ENCODE data around the gene CYP24A1. TPM values are rescaled to one million over a fixed set of nuclear protein-coding genes. Genes with fewer than 3 reads are reported as not detected.

The CYP24A1 gene
- total RNA-seq, 1 experiment from 2014 or later = 1.2 TPM

DNA sequence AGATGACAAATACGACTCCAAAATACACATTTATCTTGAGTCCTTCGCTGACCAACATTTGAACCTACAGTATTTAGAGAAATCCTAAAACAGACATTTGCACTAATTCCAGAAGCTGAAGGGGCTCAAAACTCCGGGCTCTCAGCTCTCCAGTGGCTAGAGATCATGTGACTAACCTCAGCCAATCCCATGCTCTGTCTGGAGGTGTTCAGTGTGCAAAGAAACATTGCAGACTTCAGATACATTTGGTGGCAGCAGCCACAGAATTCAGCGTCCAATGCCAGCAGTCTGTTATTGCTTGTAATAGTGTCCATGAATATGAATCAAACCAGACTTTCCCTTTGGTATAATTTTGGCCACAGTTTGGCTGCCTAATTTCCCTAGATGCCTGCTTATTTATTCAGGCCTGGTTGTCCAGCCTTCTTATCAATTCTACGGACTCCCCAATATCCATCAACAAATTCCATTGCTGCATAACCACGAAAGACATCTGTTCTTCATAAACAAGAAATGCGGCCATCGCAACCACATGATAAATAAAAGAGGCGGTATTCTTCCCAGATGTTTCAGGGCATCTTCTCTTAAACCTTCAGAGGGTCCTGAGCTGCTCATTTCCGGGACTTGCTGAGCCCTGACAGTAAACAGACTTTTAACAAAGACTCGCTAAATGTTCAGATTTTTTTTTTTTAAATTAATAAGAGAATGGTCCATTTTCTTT lies 14.5 kb upstream of the CYP24A1 start:
- no peak overlapping the region for H2AFZ ChIP-seq (ENCODE audit: low read length)
- no peaks in the 10 kb centered on the region for H4K20me1 ChIP-seq (ENCODE audit: low read length)
- intact Hi-C loops (cut with micrococcal nuclease) = no loop called here
- H3F3A ChIP-seq (ENCODE audit: low read length, unreplicated experiment) = no peaks in the 10 kb centered on the region
- no peak overlapping the region for H3K4me2 ChIP-seq (ENCODE audit: low read length)
- no peak for TF ChIP-seq EZH2phosphoT487 (IDR thresholded peaks at IDR 0.05; ENCODE audit: borderline replicate concordance, low read length)
- TF ChIP-seq, protein P1, sequence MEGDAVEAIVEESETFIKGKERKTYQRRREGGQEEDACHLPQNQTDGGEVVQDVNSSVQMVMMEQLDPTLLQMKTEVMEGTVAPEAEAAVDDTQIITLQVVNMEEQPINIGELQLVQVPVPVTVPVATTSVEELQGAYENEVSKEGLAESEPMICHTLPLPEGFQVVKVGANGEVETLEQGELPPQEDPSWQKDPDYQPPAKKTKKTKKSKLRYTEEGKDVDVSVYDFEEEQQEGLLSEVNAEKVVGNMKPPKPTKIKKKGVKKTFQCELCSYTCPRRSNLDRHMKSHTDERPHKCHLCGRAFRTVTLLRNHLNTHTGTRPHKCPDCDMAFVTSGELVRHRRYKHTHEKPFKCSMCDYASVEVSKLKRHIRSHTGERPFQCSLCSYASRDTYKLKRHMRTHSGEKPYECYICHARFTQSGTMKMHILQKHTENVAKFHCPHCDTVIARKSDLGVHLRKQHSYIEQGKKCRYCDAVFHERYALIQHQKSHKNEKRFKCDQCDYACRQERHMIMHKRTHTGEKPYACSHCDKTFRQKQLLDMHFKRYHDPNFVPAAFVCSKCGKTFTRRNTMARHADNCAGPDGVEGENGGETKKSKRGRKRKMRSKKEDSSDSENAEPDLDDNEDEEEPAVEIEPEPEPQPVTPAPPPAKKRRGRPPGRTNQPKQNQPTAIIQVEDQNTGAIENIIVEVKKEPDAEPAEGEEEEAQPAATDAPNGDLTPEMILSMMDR (conservative IDR thresholded peaks at IDR 0.05; ENCODE audit: low read depth, low read length) = no peak
- TF ChIP-seq EZH2 (IDR thresholded peaks at IDR 0.05; ENCODE audit: low read length, unreplicated experiment) = no peak
- no peak overlapping the region for H3K27ac ChIP-seq (ENCODE audit: low read length)
- H3K9ac ChIP-seq (ENCODE audit: low read length) = no peak overlapping the region
- no peak overlapping the region for H3K4me3 ChIP-seq (ENCODE audit: low read length)
- ChIA-PET CTCF (no interaction called here), POLR2A (ENCODE audit: unreplicated experiment) (no interaction called here)
- DNase-seq (no peak), ATAC-seq (no peak)
- no peaks in the 10 kb centered on the region for H3K79me2 ChIP-seq (ENCODE audit: low read length)
- H3K9me3 ChIP-seq (ENCODE audit: low read length) = no peaks in the 10 kb centered on the region
- H3K27me3 ChIP-seq (ENCODE audit: low read length) = peaks cover 7% of the 10 kb centered on the region; the same call in 1 of the 2 replicates
- H3K36me3 ChIP-seq (ENCODE audit: low read depth, low read length) = no peaks in the 10 kb centered on the region
- no TSS peak for BruUV-seq (replicated peaks)
- no peaks in the 10 kb centered on the region for H3K9me2 ChIP-seq (replicated peaks; ENCODE audit: low read length)
- H3K4me1 ChIP-seq (ENCODE audit: insufficient read depth, low read length) = 0 out of 2 replicates have a peak, but pooled peaks cover 8% of the 10 kb centered on the region

- no peaks in the 10 kb centered on the region for H3K9me2 ChIP-seq (replicated peaks; ENCODE audit: low read length)
- ATAC-seq (no peak), DNase-seq (no peak)
- ChIA-PET POLR2A (ENCODE audit: unreplicated experiment) (no interaction called here), CTCF (no interaction called here)
- H2AFZ ChIP-seq (ENCODE audit: low read length) = no peak overlapping the region
- intact Hi-C loops (cut with micrococcal nuclease) = no loop called here
- no peak overlapping the region for H3K9ac ChIP-seq (ENCODE audit: low read length)
- no TSS peak for BruUV-seq (replicated peaks)
- no peak overlapping the region for H3K4me2 ChIP-seq (ENCODE audit: low read length)
- peaks cover 11% of the 10 kb centered on the region; the same call in 1 of the 2 replicates for H3K27me3 ChIP-seq (ENCODE audit: low read length)
- 0 out of 2 replicates have a peak, but pooled peaks cover 8% of the 10 kb centered on the region for H3K4me1 ChIP-seq (ENCODE audit: insufficient read depth, low read length)
- H4K20me1 ChIP-seq (ENCODE audit: low read length) = no peaks in the 10 kb centered on the region
- H3K79me2 ChIP-seq (ENCODE audit: low read length) = no peaks in the 10 kb centered on the region
- H3F3A ChIP-seq (ENCODE audit: low read length, unreplicated experiment) = no peaks in the 10 kb centered on the region
- H3K27ac ChIP-seq (ENCODE audit: low read length) = no peak overlapping the region
- TF ChIP-seq EZH2phosphoT487 (IDR thresholded peaks at IDR 0.05; ENCODE audit: borderline replicate concordance, low read length) (no peak), EZH2 (IDR thresholded peaks at IDR 0.05; ENCODE audit: low read length, unreplicated experiment) (no peak)
- TF ChIP-seq, protein P1 (conservative IDR thresholded peaks at IDR 0.05; ENCODE audit: low read depth, low read length) = no peak
- H3K36me3 ChIP-seq (ENCODE audit: low read depth, low read length) = no peaks in the 10 kb centered on the region
- H3K4me3 ChIP-seq (ENCODE audit: low read length) = no peak overlapping the region
- H3K9me3 ChIP-seq (ENCODE audit: low read length) = no peaks in the 10 kb centered on the region
Observed at GRCh38 chr20:54184904-54185626, 11.3 kb upstream of the CYP24A1 start.

GRCh38 chr20:54184071-54184470 lies 10.3 kb upstream of the CYP24A1 start:
- DNase-seq (no peak), ATAC-seq (no peak)
- Histone ChIP-seq H4K20me1 (ENCODE audit: low read length) (no peaks in the 10 kb centered on the region), H3K9me3 (ENCODE audit: low read length) (no peaks in the 10 kb centered on the region), H3F3A (ENCODE audit: low read length, unreplicated experiment) (no peaks in the 10 kb centered on the region), H3K27me3 (ENCODE audit: low read length) (peaks cover 11% of the 10 kb centered on the region; the same call in 1 of the 2 replicates), H3K79me2 (ENCODE audit: low read length) (no peaks in the 10 kb centered on the region), H3K4me3 (ENCODE audit: low read length) (no peak overlapping the region), H2AFZ (ENCODE audit: low read length) (no peak overlapping the region), H3K27ac (ENCODE audit: low read length) (no peak overlapping the region), H3K4me1 (ENCODE audit: insufficient read depth, low read length) (peaks cover 4% of the 10 kb centered on the region; the same call in 1 of the 2 replicates), H3K36me3 (ENCODE audit: low read depth, low read length) (no peaks in the 10 kb centered on the region), H3K9ac (ENCODE audit: low read length) (no peak overlapping the region), H3K4me2 (ENCODE audit: low read length) (no peak overlapping the region), H3K9me2 (replicated peaks; ENCODE audit: low read length) (no peaks in the 10 kb centered on the region)
- ChIA-PET CTCF (no interaction called here), POLR2A (ENCODE audit: unreplicated experiment) (no interaction called here)
- no TSS peak for BruUV-seq (replicated peaks)
- intact Hi-C loops (cut with micrococcal nuclease) = no loop called here
- no peak for TF ChIP-seq EZH2phosphoT487 (IDR thresholded peaks at IDR 0.05; ENCODE audit: borderline replicate concordance, low read length)
- TF ChIP-seq, protein P1 (conservative IDR thresholded peaks at IDR 0.05; ENCODE audit: low read depth, low read length) = no peak
- no peak for TF ChIP-seq EZH2 (IDR thresholded peaks at IDR 0.05; ENCODE audit: low read length, unreplicated experiment)

Measured in PC-3 (cell line).